A549 (cell line): ENCODE measurements around the gene STK17A. TPM values are rescaled to one million over a fixed set of nuclear protein-coding genes. Genes with fewer than 3 reads are reported as not detected.

ENCODE experiments used
- ATAC-seq, 2 experiments: fragments of 200-7000 bp in 1 of 2; fragments of >200 bp in 1 of 2; cut with Nextera tagmentation in 1 of 2; cut with Tn5 transposase in 1 of 2; 3 replicates each; pipeline versions ENCODE4 v1.8.0 to v1.9.1; 2018 to 2020; ENCODE audit warnings: mild to moderate bottlenecking in 1 of 2, moderate library complexity in 1 of 2
- CTCF ChIA-PET: fragments of 300-600 bp; sonication (Branson Sonifier 250); formaldehyde crosslinking; extraction: SDS; loops from one replicate; lab custom pipeline; 2021; ENCODE audit warnings: antibody characterized with exemption, inconsistent platforms; lab: Yijun Ruan, JAX
- POLR2A ChIA-PET: fragments of 350-600 bp; formaldehyde crosslinking; extraction: SDS; loops from one replicate; lab custom pipeline; 2021; ENCODE audit warnings: antibody characterized with exemption, inconsistent platforms; lab: Yijun Ruan, JAX
- DNase-seq, 2 experiments: peaks; one replicate each; pipeline versions ENCODE4 v3.0.0 to v3.0.0-alpha.2; 2011 to 2016; ENCODE audit warnings: low read depth in 1 of 2, low spot score in 1 of 2
- FAIRE-seq: peaks from 2 replicates; lab custom pipeline; 2011; peaks lifted over from hg19 to GRCh38; lab: Jason Lieb, UNC
- H3K27ac ChIP-seq, 2 experiments: fragments of >200 bp; sonication (Bioruptor Twin); formaldehyde crosslinking; 3 replicates each; pipeline ENCODE4 v1.5.1; 2016 to 2017
- H3K4me1 ChIP-seq: fragments of >200 bp; sonication (Bioruptor Twin); formaldehyde crosslinking; 3 replicates; pipeline ENCODE4 v1.6.1; 2016
- H3K4me2 ChIP-seq: fragments of >200 bp; sonication (Bioruptor Twin); formaldehyde crosslinking; 3 replicates; pipeline ENCODE4 v1.6.1; 2016
- H3K4me3 ChIP-seq: fragments of >200 bp; sonication (Bioruptor Twin); formaldehyde crosslinking; 3 replicates; pipeline ENCODE4 v1.5.1; 2016
- H3K9me3 ChIP-seq: fragments of >200 bp; sonication (Bioruptor Twin); formaldehyde crosslinking; 3 replicates; pipeline ENCODE4 v1.6.1; 2016
- BHLHE40 ChIP-seq: IDR thresholded peaks from 2 replicates; pipeline ENCODE4 v1.6.1; 2012; ENCODE audit warnings: low read depth, low read length, inconsistent platforms
- CHD2 ChIP-seq: fragments of 150-350 bp; IDR thresholded peaks from 2 replicates; pipeline ENCODE4 v1.6.1; 2014; ENCODE audit warnings: low read length; ENCODE audit not compliant: partially characterized antibody
- FOSL2 ChIP-seq, 2 experiments: fragments of 450-650 bp in 1 of 2; fragments of >200 bp in 1 of 2; sonication (Bioruptor Twin) in 1 of 2; formaldehyde crosslinking; IDR thresholded peaks; 2 replicates each; pipeline versions ENCODE4 v1.5.0 to v1.6.1; 2016 to 2020; ENCODE audit warnings: mild to moderate bottlenecking in 1 of 2, moderate library complexity in 1 of 2
- HDAC2 ChIP-seq: fragments of 200-600 bp; sonication (generic); IDR thresholded peaks from 2 replicates; pipeline ENCODE4 v1.6.1; 2016
- MAFK ChIP-seq: fragments of 450-650 bp; IDR thresholded peaks from 2 replicates; pipeline ENCODE4 v1.6.1; 2014; ENCODE audit not compliant: partially characterized antibody
- MAZ ChIP-seq: fragments of 150-350 bp; IDR thresholded peaks from 2 replicates; pipeline ENCODE4 v1.6.1; 2014; ENCODE audit warnings: antibody characterized with exemption, low read depth, low read length, borderline replicate concordance
- MYC ChIP-seq: IDR thresholded peaks from 2 replicates; pipeline ENCODE4 v1.6.1; 2012; ENCODE audit warnings: mild to moderate bottlenecking, inconsistent platforms, low read length, improper control_type of control experiment, borderline replicate concordance
- RNF2 ChIP-seq: fragments of 200-600 bp; sonication (generic); IDR thresholded peaks from 2 replicates; pipeline ENCODE4 v1.6.1; 2016; ENCODE audit warnings: low read depth, mild to moderate bottlenecking, antibody characterized with exemption, moderate library complexity, borderline replicate concordance
- WGBS: methylation state at CpG from one replicate; pipeline ENCODE4 v1.1.6; 2017; ENCODE audit errors: missing lambda C conversion rate; 5-methylcytosine and 5-hydroxymethylcytosine counted together
- polyA plus RNA-seq, 4 experiments: library from polyadenylated mRNA; depleted of rRNA in 3 of 4; stranded (reverse); fragments of >200 nt; fragmentation: RNase III in 1 of 4; extraction: RNeasy Plus Mini Kit Qiagen cat#74134 plus additional on column Dnase treatment in 1 of 4; gene quantifications; 2 replicates in 3 of 4; 3 replicates in 1 of 4; pipeline ENCODE4 v1.2.3, GENCODE V29; 2011 to 2017
- TF ChIP-seq, protein P1 (sequence below): fragments of >200 bp; sonication (Bioruptor Twin); formaldehyde crosslinking; IDR thresholded peaks from 3 replicates; pipeline ENCODE4 v1.5.1; 2016
- TF ChIP-seq, protein P2 (sequence below): fragments of 150-350 bp; IDR thresholded peaks from 2 replicates; pipeline ENCODE4 v1.6.1; 2014; ENCODE audit warnings: low read depth, mild to moderate bottlenecking, low read length
- TF ChIP-seq, protein P3 (sequence below): fragments of >200 bp; sonication (Bioruptor Twin); formaldehyde crosslinking; IDR thresholded peaks from 2 replicates; pipeline ENCODE4 v1.6.1; 2016
- TF ChIP-seq, protein P4 (sequence below): fragments of 200-600 bp; sonication (generic); IDR thresholded peaks from 2 replicates; pipeline ENCODE4 v1.6.1; 2016; ENCODE audit warnings: antibody characterized with exemption, mild to moderate bottlenecking, moderate library complexity
- TF ChIP-seq, protein P5 (sequence below): fragments of 450-650 bp; IDR thresholded peaks from 2 replicates; pipeline ENCODE4 v1.6.1; 2014; ENCODE audit warnings: antibody characterized with exemption

Gene STK17A
- polyA plus RNA-seq, 2 of the 4 experiments (the other 2 are of a cell fraction): 27.3 to 47.5 TPM

DNA sequence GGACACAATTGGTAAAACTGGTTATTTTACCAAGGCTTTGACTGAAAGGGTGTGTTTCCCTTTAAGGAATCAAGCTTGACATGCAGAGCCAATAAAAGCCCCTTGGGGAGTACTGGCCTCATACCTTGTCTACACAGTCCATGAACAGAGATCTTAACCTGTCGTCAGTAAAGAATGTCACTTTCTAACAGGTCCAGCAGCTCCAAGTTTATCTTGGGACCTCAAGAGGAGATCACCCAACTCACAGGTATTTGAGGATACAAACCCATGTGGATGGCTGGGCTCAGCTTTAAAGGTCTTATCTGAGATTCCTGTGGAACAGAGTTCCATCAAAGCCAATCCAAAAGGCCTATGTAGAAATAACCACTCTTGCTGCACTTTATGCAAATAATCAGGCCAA is 85.1 kb downstream of the STK17A start:
- FAIRE-seq: no peak

DNA sequence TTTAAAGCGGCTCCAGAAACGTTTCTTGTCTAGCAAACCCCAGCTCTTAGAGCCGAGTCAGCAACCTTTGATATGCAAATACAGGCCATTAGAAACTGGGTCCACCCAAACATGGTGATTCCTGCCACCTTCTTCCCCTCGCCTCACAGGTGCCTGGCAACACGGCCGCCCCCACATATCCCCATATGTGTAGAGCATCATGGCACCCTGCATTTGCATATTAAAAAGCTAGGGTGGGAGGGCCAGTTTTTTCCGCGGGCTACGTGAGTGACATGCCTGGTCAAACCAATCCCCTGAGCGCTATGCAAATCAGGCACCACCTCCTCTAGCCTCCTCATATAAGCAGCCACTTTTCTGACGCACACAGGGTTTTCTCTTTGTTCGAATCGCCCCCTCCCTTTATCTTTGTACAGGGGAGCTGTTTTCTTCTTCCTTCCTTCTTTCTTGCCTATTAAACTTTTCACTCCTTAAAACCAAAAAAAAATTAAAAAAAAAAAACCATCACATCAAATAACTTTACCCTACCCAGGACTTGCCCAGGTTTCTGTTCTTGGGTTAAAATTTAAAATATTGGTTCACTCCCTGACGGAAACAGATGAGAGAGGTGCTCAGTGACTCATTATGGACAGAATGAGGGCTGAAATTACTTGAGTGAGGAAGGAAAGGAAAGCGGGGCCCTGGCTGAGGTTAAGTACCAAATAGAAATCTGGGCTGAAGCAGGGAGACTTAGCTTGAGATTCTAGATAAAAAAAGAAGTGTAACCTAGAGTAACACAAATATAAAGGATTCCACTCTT is 86.6 kb downstream of the STK17A start:
- H3K4me1 ChIP-seq: peaks cover 75% of the 10 kb centered on the region
- H3K4me2 ChIP-seq: peak overlapping the region; percentile 67
- peak in 1 of 2 experiments; percentile 30 for DNase-seq
- peaks cover 14% of the 10 kb centered on the region; the same call in 1 of the 3 replicates for H3K9me3 ChIP-seq
- 75% methylated on average over 15 of the region's 15 CpGs for WGBS
- POLR2A ChIA-PET: interaction anchor here (1.0 kb wide), 1 partner anchor 87 kb away, joined by 4 read pairs; the partner anchor contains the start of gene STK17A
- CTCF ChIA-PET: interaction anchor here (0.7 to 2.4 kb wide), 3 partner anchors 21 to 87 kb away, joined by 3 to 15 read pairs (median 3); partner anchors contain the start of gene STK17A
- ATAC-seq: peak; percentile 40 to 56; a peak in 3 of 6 replicates
- H3K27ac ChIP-seq: peak overlapping the region; percentile 67 to 85
- no peak for TF ChIP-seq FOSL2 (IDR thresholded peaks at IDR 0.05)
- peak; percentile 44 for TF ChIP-seq FOSL2 (CRISPR knock-in tag; IDR thresholded peaks at IDR 0.05)
- peak; percentile 85 for TF ChIP-seq MAFK
- TF ChIP-seq MYC: no peak
- no peak overlapping the region for H3K4me3 ChIP-seq
- FAIRE-seq: no peak

More for the DNA sequence above, 85.1 kb downstream of the STK17A start:
- Histone ChIP-seq H3K9me3 (peaks cover 10% of the 10 kb centered on the region; the same call in 1 of the 3 replicates), H3K27ac (peak overlapping the region; percentile 67 to 85), H3K4me3 (no peak overlapping the region), H3K4me2 (peak overlapping the region; percentile 67), H3K4me1 (peaks cover 69% of the 10 kb centered on the region)
- ATAC-seq: peak in 1 of 2 experiments; percentile 35; a peak in 1 of 6 replicates
- WGBS: 9% methylated on average over 1 of the region's 1 CpG
- CTCF ChIA-PET: interaction anchor here (1.3 to 1.4 kb wide), 2 partner anchors 32 to 85 kb away, joined by 4 read pairs; partner anchors contain the start of gene STK17A
- POLR2A ChIA-PET: interaction anchor here (1.3 kb wide), 1 partner anchor 85 kb away, joined by 3 read pairs; the partner anchor contains the start of gene STK17A
- TF ChIP-seq, protein P1, sequence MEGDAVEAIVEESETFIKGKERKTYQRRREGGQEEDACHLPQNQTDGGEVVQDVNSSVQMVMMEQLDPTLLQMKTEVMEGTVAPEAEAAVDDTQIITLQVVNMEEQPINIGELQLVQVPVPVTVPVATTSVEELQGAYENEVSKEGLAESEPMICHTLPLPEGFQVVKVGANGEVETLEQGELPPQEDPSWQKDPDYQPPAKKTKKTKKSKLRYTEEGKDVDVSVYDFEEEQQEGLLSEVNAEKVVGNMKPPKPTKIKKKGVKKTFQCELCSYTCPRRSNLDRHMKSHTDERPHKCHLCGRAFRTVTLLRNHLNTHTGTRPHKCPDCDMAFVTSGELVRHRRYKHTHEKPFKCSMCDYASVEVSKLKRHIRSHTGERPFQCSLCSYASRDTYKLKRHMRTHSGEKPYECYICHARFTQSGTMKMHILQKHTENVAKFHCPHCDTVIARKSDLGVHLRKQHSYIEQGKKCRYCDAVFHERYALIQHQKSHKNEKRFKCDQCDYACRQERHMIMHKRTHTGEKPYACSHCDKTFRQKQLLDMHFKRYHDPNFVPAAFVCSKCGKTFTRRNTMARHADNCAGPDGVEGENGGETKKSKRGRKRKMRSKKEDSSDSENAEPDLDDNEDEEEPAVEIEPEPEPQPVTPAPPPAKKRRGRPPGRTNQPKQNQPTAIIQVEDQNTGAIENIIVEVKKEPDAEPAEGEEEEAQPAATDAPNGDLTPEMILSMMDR: no peak
- TF ChIP-seq, all 56 proteins: peak for 0
- DNase-seq: no peak

DNA sequence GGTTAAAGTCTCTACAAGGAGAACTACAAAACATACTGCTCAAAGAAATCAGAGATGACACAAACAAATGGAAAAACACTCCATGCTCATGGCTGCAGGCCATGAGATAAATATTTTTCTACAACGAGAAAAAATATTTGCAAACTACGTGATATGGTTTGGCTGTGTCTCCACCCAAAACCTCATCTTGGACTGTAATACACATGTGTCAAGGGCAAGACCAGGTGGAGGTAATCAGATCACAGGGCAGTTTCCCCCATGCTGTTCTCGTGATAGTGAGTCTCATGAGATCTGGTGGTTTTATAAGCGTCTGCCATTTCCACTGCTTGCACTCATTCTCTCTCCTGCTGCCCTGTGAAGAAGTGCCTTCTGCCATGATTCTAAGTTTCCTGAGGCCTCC is 88.6 kb downstream of the STK17A start:
- H3K4me2 ChIP-seq: no peak overlapping the region
- H3K4me3 ChIP-seq: no peak overlapping the region
- no peak for TF ChIP-seq MAZ
- TF ChIP-seq, protein P2, sequence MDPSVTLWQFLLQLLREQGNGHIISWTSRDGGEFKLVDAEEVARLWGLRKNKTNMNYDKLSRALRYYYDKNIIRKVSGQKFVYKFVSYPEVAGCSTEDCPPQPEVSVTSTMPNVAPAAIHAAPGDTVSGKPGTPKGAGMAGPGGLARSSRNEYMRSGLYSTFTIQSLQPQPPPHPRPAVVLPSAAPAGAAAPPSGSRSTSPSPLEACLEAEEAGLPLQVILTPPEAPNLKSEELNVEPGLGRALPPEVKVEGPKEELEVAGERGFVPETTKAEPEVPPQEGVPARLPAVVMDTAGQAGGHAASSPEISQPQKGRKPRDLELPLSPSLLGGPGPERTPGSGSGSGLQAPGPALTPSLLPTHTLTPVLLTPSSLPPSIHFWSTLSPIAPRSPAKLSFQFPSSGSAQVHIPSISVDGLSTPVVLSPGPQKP: no peak
- TF ChIP-seq HDAC2: no peak
- no peak for TF ChIP-seq RNF2
- TF ChIP-seq, protein P3, sequence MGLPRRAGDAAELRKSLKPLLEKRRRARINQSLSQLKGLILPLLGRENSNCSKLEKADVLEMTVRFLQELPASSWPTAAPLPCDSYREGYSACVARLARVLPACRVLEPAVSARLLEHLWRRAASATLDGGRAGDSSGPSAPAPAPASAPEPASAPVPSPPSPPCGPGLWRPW: no peak
- no peak for TF ChIP-seq CHD2
- TF ChIP-seq, protein P4, sequence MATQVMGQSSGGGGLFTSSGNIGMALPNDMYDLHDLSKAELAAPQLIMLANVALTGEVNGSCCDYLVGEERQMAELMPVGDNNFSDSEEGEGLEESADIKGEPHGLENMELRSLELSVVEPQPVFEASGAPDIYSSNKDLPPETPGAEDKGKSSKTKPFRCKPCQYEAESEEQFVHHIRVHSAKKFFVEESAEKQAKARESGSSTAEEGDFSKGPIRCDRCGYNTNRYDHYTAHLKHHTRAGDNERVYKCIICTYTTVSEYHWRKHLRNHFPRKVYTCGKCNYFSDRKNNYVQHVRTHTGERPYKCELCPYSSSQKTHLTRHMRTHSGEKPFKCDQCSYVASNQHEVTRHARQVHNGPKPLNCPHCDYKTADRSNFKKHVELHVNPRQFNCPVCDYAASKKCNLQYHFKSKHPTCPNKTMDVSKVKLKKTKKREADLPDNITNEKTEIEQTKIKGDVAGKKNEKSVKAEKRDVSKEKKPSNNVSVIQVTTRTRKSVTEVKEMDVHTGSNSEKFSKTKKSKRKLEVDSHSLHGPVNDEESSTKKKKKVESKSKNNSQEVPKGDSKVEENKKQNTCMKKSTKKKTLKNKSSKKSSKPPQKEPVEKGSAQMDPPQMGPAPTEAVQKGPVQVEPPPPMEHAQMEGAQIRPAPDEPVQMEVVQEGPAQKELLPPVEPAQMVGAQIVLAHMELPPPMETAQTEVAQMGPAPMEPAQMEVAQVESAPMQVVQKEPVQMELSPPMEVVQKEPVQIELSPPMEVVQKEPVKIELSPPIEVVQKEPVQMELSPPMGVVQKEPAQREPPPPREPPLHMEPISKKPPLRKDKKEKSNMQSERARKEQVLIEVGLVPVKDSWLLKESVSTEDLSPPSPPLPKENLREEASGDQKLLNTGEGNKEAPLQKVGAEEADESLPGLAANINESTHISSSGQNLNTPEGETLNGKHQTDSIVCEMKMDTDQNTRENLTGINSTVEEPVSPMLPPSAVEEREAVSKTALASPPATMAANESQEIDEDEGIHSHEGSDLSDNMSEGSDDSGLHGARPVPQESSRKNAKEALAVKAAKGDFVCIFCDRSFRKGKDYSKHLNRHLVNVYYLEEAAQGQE: no peak
- no peak for TF ChIP-seq BHLHE40
- TF ChIP-seq, protein P5, sequence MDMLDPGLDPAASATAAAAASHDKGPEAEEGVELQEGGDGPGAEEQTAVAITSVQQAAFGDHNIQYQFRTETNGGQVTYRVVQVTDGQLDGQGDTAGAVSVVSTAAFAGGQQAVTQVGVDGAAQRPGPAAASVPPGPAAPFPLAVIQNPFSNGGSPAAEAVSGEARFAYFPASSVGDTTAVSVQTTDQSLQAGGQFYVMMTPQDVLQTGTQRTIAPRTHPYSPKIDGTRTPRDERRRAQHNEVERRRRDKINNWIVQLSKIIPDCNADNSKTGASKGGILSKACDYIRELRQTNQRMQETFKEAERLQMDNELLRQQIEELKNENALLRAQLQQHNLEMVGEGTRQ: no peak
- peak overlapping the region in 1 of 2 experiments; percentile 44; a peak in 3 of 6 replicates for H3K27ac ChIP-seq
- ATAC-seq (no peak), FAIRE-seq (no peak), DNase-seq (no peak)
- peaks cover 14% of the 10 kb centered on the region; the same call in 1 of the 3 replicates for H3K9me3 ChIP-seq
- H3K4me1 ChIP-seq: peaks cover 61% of the 10 kb centered on the region
- POLR2A ChIA-PET: no interaction called here
- WGBS: 94% methylated on average over 4 of the region's 4 CpGs
- CTCF ChIA-PET: interaction anchor here (1.8 kb wide), 1 partner anchor 89 kb away, joined by 5 read pairs; the partner anchor contains the start of gene STK17A
